ENCODE data around the gene CGREF1. TPM values are rescaled to one million over a fixed set of nuclear protein-coding genes. Genes with fewer than 3 reads are reported as not detected.

Gene CGREF1, protein sequence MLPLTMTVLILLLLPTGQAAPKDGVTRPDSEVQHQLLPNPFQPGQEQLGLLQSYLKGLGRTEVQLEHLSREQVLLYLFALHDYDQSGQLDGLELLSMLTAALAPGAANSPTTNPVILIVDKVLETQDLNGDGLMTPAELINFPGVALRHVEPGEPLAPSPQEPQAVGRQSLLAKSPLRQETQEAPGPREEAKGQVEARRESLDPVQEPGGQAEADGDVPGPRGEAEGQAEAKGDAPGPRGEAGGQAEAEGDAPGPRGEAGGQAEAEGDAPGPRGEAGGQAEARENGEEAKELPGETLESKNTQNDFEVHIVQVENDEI
- 6.9 to 8.5 TPM (median 7.6 TPM) in 5 replicates for total RNA-seq (2022; extraction: Qiagen RNA extraction)

DNA sequence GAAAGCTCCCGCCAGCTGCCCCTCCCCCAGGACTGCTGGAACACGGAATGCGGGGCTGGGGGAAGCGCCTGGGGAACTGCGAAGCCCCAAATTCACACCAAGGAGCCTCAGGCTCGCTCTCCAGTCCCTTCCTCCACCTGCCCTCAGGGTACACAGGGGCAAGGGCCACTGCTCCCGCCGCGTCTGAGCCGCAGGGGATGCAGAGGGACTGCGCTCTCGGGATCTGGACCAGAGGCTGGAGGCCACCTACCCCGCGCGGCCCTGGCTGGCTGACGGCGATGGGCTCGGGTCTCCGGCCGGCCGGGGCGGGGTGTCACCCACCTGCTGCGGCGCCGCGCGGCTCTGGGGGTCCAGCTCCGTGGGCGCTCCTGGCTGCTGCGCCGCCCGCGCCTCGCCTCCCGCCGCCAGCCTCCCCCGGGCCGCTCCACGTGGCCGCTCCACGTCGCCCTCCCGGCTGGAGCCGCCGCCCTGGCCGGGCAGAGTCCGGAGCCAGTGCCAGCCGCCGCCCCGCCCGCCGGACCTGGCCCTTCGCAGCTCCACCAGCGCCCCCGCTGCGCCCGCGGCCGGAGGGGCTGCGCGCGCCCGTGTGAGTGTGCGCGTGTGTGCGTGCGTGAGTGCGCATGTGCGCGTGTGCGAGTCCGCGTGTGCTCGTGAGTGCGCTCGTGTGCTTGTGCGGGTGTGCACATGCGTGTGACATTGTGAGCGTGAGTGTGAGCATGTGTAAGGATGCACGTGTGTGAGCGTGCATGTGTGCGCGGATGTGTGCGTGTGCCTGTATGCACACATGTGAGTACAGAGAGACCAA lies at the start of gene CGREF1:
CGREF1 (minus strand) TSS at position 604 of the 805 bp plus-strand sequence. CDS start 14,762 bp downstream, outside the sequence.

DNA sequence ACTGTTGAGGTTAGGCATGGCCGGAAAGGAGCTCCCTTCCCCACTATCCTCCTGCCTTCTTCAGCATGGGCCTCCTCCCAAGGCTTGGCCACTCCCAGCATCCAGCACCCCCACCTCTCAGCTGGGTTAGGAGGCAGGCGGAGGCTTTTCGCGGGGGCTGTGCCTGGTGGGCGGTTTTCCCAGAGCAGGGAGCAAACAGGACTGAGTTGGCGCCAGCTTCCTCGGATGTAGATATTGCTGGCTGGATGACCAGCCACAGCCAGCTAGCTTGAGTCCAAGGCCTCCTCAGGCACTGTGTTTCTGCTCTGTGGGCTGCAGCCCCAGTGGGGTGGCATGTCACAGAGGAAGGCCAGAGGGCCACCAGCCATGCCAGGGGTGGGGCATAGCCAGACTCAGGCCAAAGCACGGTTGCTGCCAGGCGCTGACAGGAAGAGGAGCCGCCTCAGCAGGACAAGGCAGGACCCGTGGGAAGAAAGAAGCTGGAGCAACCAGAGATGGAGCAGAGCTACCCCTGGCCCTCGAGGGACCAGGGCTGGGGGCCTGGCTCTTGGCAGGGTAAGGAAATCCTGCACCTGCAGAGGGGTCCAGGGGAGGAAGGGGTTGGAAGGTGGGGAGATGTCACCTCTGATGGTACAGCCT lies 30.0 kb upstream of the CGREF1 start, which contains the start of gene TCF23:
TCF23 (plus strand) TSS at position 204 of the 639 bp plus-strand sequence; CDS start at position 334, 130 bp downstream.

DNA sequence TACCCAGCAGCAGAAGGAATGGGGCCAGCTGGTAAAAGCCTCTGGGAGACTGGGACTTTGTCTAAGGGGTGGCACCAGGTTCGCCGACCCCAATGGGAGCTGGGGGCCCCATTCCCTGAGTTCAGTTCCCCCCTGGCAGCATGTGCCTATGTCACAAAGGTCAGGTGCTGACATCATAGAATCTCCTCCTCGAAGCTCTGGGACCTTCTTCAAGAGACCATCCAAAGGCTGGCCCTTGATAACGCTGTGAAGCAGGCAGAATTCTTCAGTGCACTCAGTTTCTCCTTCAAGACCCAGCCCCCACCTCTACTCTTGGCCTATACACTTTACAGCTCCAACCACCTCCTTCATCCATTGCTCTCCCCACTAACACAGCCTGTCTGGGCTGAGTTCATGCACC lies 20.4 kb upstream of the CGREF1 start, which contains the start of gene PRR30:
PRR30 (minus strand) TSS at position 101 of the 400 bp plus-strand sequence. CDS start 1,081 bp downstream, outside the sequence.

DNA sequence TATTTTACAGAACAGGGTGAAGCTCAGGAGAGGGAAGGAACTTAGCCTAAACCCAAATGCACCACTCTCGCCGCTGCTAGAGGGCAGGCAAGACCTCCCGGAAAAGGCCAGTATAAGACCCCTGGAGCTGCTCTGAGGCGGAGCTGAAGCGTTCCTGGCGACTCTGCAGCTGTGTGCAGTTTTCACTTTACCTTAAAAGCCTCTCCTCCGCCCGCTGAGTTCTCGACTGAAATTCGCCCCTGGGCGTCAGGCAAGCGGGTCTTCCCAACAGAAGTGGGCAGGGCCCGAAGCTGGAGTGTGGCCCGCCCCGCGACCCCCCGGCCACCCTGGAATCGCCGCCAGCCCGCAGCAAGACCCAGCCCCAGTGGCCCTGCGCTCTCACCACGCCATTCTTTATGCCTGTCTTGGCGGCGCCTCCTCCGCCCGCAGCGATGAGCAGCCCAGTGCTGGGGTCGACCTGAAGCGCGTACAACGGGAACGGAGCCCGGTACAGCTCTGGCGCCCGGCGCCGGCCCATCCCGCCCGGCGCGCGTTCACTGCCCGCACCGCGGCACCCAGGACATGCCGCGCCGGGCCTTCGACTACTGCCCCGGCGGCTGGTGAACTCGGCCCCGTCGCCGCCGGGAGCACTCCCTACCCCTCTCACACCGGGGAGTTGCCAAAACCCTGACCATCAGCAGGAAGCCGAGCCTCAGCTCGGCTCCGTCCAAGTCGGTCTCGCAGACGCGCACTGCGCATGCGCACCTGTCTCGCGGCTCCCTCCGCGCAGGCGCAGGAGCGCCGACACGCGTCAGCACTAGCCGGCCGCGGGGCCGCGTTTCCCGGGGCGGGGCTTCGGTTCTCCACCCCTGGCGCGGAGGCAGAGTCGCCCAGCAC lies 15.2 kb upstream of the CGREF1 start, which contains the start of gene PREB:
PREB (minus strand) TSS at position 732 of the 876 bp plus-strand sequence; CDS start at position 517, 215 bp downstream.

DNA sequence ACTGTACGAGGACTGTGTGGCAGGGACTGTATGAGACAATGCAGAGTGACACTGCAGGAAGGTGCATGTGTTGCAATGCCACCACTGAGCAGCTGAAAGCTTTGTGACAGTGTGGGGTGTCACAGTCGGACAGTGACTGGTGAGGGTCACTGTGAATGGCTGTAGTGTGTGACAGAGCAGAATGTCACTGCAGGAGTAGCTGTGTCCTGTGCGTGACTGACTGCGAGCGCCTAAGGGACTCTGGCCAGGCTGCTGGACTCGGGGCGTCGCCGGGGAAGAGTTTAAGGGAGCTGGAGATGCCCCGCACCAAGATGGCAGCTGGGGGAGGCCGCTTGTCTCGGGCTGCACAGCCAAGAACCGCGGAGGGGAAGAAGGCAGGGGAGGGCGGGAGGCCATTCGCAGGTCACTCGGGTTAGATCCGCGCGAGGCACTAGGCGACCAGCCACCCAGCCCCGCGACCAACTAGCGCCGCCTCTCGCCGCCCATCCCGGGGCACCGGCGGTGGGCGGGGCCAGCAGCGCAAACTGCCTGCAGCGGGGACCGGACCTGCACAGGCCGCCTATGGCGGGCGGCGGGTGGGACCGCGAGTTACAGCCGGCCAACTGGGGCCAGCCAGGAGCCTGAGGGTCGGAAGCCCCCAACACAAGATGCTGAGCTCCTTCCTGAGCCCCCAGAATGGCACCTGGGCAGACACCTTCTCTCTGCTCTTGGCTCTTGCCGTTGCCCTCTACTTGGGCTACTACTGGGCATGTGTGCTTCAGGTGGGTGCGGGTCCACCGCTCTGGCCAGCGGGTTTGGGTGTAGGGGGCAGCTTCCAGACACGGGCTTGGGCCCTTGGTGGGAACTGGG lies 4.6 kb upstream of the CGREF1 start, which contains the start of gene ABHD1:
ABHD1 (plus strand) TSS at position 514 of the 849 bp plus-strand sequence; CDS start at position 648, 134 bp downstream.

DNA sequence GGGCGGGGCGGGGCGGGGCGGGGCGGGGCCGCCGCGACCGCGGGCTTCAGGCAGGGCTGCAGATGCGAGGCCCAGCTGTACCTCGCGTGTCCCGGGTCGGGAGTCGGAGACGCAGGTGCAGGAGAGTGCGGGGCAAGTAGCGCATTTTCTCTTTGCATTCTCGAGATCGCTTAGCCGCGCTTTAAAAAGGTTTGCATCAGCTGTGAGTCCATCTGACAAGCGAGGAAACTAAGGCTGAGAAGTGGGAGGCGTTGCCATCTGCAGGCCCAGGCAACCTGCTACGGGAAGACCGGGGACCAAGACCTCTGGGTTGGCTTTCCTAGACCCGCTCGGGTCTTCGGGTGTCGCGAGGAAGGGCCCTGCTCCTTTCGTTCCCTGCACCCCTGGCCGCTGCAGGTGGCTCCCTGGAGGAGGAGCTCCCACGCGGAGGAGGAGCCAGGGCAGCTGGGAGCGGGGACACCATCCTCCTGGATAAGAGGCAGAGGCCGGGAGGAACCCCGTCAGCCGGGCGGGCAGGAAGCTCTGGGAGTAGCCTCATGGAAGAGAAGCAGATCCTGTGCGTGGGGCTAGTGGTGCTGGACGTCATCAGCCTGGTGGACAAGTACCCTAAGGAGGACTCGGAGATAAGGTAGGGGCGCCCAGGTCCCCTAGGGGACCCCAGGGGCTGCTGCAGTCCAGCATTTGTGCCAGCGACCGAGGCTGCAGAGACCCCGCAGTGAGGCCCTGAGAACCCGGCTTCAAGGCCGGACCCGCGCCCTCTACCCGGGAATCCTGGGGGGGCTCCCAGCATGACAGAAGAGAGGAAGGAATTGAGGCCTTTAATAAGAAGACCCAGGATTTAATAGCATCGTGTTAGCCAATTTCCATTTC lies 32.0 kb downstream of the CGREF1 start, which contains the start of gene KHK:
KHK (plus strand) TSS at position 49 of the 870 bp plus-strand sequence; CDS start at position 537, 488 bp downstream.

DNA sequence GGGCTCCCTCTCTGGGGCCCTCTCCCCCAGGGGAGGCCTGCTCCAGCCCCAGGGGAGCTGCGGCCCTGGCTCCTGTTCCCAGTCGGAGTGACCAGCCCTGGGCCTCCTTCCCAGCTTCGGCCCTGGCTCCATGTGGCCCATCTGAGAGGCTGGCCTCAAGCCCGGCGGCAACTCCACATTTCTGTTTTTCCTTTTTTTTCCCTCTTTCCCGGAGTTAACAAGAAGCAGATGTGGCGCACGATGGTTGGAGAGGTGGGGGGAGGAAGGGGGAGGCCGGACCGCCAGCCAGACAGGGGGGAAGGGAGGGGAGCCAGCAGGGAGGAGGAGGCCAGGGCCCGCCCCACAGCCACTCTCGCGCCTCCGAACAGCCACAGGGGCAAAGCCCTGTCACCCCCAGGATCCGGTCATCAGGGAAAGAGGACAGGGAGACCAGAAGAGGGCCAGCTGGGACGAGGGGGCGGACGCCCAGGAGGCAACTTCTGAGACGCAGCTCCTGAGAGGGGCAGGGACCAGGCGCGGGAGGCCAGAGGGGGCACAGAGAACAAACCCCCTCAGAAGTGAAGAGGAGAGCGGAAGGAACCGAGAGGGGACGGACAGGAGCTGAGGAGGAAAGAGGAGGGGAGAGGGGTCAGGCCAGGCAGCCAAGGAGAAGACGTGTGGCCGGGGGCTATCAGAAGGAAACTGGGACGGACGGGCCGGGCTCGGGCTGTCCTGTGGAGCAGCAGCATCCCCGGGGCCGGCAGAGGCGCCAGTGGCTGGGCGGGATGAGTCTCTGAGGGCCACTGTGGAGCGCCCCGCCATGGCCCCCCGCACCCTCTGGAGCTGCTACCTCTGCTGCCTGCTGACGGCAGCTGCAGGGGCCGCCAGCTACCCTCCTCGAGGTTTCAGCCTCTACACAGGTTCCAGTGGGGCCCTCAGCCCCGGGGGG lies 40.4 kb downstream of the CGREF1 start, which contains the start of gene EMILIN1:
EMILIN1 (plus strand) TSS at position 349 of the 928 bp plus-strand sequence; CDS start at position 800, 451 bp downstream.

DNA sequence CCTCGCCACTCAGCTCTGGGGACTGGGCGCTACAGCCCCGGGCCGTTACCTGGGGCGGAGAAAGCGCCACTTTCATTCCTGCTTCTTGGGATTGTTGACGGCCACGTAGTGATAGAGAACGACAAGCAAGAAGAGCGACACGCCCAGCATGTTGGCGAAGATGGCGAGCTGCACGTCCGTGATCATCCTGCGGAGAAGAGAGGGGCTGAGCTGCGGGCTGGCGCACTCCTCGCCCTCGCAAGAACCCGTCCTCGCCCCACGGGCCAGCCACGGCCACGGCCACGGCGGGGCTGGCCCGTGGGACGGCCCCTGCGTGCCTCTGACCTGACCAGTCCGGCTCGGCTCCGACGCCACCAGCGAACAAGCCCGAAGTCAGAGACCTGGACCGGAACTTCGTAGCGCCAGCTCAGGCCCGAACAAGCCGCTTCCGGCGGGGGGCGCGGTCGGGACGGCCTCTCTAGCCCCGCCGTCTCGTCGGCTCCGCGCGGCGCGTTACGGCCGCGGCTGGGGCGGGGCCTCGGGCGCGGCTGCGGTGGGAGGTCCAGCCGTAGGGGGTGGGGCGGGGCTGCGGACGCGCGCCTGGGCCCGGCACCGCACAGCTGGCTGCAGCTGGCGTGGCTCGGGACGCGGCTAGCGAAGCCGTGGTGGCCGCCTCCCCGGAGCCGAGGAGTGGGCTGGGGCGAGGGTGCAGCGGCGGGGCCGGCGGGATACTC lies 47.5 kb downstream of the CGREF1 start, which contains the start of gene OST4:
OST4 (minus strand) TSS at position 378 of the 713 bp plus-strand sequence.

DNA sequence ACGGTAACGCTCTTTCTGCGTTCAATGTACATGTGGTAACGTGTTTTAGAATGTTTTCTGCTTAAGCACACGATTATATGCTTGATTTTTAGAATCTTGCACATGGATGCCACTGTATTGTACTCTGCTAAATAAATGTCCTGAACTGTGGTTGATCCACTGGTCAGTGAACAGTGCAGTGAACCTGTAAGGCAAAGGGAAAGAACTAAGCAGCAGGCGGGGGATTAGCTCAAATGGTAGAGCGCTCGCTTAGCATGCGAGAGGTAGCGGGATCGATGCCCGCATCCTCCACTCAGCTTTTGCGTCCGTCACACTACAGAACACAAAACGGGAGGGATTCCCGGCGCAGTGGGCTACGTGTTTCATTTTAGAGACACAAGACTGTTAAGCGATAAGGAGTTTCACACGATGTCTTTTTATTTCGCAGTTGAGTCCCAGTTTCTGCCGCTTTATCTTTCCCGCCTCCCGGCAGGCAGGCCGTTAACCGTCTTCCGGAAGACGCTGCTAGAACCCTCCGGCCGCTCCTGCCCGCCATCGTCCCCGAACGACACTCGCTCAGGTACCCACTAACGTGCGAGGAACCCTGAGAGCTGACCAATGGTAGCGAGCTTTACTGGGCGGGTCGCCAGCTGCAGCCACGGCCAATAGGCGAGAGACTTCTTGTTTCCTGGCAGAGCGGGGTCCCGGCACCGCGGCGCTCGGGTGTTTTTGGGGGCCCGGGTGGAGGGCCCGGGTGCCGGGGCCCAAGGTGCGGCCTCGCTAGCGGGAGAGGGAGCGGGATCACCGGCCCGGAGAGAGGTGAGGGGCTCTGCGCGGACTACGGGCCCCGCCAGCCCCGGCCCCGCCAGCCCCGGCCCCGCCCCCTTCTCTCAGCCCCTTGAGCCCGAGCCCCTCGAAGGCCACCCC lies 67.7 kb downstream of the CGREF1 start, which contains the start of gene AGBL5:
AGBL5 (plus strand) TSS at position 673 of the 906 bp plus-strand sequence. CDS start 1,291 bp downstream, outside the sequence.

Other genes with a start within 250 kb of the CGREF1 start
- 9.6 to 11.9 TPM (median 11.1 TPM) in 5 replicates for gene MAPRE3, start 148.5 kb downstream of the CGREF1 start, total RNA-seq (2022; extraction: Qiagen RNA extraction)
- 59.1 to 67.4 TPM (median 64.7 TPM) in 5 replicates for gene TMEM214, start 86.2 kb downstream of the CGREF1 start, total RNA-seq (2022; extraction: Qiagen RNA extraction)
- 27.9 to 33.4 TPM (median 30.3 TPM) in 5 replicates for gene AGBL5, start 67.5 kb downstream of the CGREF1 start, total RNA-seq (2022; extraction: Qiagen RNA extraction)
- gene OST4, start 47.5 kb downstream of the CGREF1 start, total RNA-seq (2022; extraction: Qiagen RNA extraction) = 505 to 575 TPM (median 551 TPM) in 5 replicates
- gene EMILIN1, start 40.5 kb downstream of the CGREF1 start, total RNA-seq (2022; extraction: Qiagen RNA extraction) = 0.32 to 0.55 TPM (median 0.48 TPM) in 5 replicates
- gene KHK, start 32.4 kb downstream of the CGREF1 start, total RNA-seq (2022; extraction: Qiagen RNA extraction) = 8.7 to 10.9 TPM (median 9.3 TPM) in 5 replicates
- 0.82 to 2.0 TPM (median 1.4 TPM) in 5 replicates for gene ABHD1, start 4.7 kb upstream of the CGREF1 start, total RNA-seq (2022; extraction: Qiagen RNA extraction)
- 50.1 to 64.2 TPM (median 56.2 TPM) in 5 replicates for gene PREB, start 15.5 kb upstream of the CGREF1 start, total RNA-seq (2022; extraction: Qiagen RNA extraction)
- not detected in 5 replicates for gene PRR30, start 20.3 kb upstream of the CGREF1 start, total RNA-seq (2022; extraction: Qiagen RNA extraction)
- not detected in 5 replicates for gene TCF23, start 29.9 kb upstream of the CGREF1 start, total RNA-seq (2022; extraction: Qiagen RNA extraction)
- 207 to 223 TPM (median 220 TPM) in 5 replicates for gene ATRAID, start 92.9 kb upstream of the CGREF1 start, total RNA-seq (2022; extraction: Qiagen RNA extraction)
- gene SLC5A6, start 93.1 kb upstream of the CGREF1 start, total RNA-seq (2022; extraction: Qiagen RNA extraction) = 57.7 to 83.7 TPM (median 65.2 TPM) in 5 replicates
- 56.9 to 63.5 TPM (median 59.3 TPM) in 5 replicates for gene CAD, start 98.2 kb upstream of the CGREF1 start, total RNA-seq (2022; extraction: Qiagen RNA extraction)
- gene SLC30A3, start 143.9 kb upstream of the CGREF1 start, total RNA-seq (2022; extraction: Qiagen RNA extraction) = 2.8 to 3.6 TPM (median 3.2 TPM) in 5 replicates
- not detected in 5 replicates for gene DNAJC5G, start 156.3 kb upstream of the CGREF1 start, total RNA-seq (2022; extraction: Qiagen RNA extraction)
- gene TRIM54, start 163.3 kb upstream of the CGREF1 start, total RNA-seq (2022; extraction: Qiagen RNA extraction) = 0.81 to 1.1 TPM (median 0.88 TPM) in 5 replicates
- gene UCN, start 189.3 kb upstream of the CGREF1 start, total RNA-seq (2022; extraction: Qiagen RNA extraction) = 0.61 to 2.6 TPM (median 1.7 TPM) in 5 replicates
- 76.0 to 95.4 TPM (median 85.5 TPM) in 5 replicates for gene MPV17, start 204.0 kb upstream of the CGREF1 start, total RNA-seq (2022; extraction: Qiagen RNA extraction)
- 55.6 to 63.4 TPM (median 59.3 TPM) in 5 replicates for gene GTF3C2, start 237.6 kb upstream of the CGREF1 start, total RNA-seq (2022; extraction: Qiagen RNA extraction)

Data from A549 treated with Hydrocortisone at 1 μM for 4 hours (cell line).